ENCODE measurements around the gene LDLRAD4. TPM values are rescaled to one million over a fixed set of nuclear protein-coding genes. Genes with fewer than 3 reads are reported as not detected.

The LDLRAD4 gene
- total and polyA plus RNA-seq, 2 donors (not counting 1 experiment from before 2014, with no cell fraction given): 13.9 to 35.7 TPM

DNA sequence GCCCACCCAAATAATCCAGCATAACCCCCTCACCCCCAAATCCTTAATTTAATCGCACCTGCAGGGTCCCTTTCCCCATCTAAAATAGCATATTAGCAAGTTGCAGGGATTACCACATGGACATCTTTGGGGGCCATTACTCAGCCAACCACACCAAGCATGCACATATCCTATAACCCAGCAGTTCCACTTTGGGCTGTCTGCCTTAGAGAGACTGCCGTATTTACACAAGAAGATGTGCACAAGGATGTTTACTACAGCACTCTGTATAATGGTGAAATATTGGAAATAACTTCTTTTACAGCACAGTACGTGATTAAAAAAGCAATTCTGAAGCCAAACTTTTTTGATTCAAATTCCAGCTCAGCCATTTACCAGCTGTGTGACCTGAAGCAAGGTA lies 17.3 kb upstream of the LDLRAD4 start:
- Histone ChIP-seq H3K27ac (ENCODE audit: low read length in 2 of 2) (no peak overlapping the region), H3K27me3 (replicated peaks in 1 of 4; ENCODE audit: control extremely low read depth in 1 of 4, control insufficient read depth in 3 of 4, insufficient read depth in 4 of 4, low read length in 3 of 4) (peaks cover 0 to 5% (median 0%) of the 10 kb centered on the region in 4 experiments), H3K36me3 (replicated peaks in 1 of 2; ENCODE audit: control extremely low read depth in 1 of 2, control insufficient read depth in 1 of 2, extremely low read depth in 1 of 2, insufficient read depth in 2 of 2, low read length in 1 of 2) (no peaks in the 10 kb centered on the region), H3K4me2 (replicated peaks; ENCODE audit: low read depth, low read length, poor library complexity, severe bottlenecking) (no peak overlapping the region), H2AFZ (ENCODE audit: insufficient read depth, low read depth, low read length, poor library complexity, severe bottlenecking) (no peak overlapping the region), H3K9ac (ENCODE audit: low read length) (no peak overlapping the region), H3K4me3 (ENCODE audit: control extremely low read depth in 1 of 5, extremely low read depth in 1 of 5, insufficient read depth in 1 of 5, low read depth in 2 of 5, low read length in 4 of 5) (no peak overlapping the region), H3K9me3 (ENCODE audit: control extremely low read depth in 1 of 3, control insufficient read depth in 2 of 3, insufficient read depth in 1 of 3, low read length in 2 of 3) (peaks cover 6 to 18% (median 9%) of the 10 kb centered on the region in 3 donors), H3K4me1 (ENCODE audit: control insufficient read depth in 2 of 2, insufficient read depth in 2 of 2, low read length in 2 of 2) (no peaks in the 10 kb centered on the region), H3K79me2 (ENCODE audit: control insufficient read depth, insufficient read depth, low read length) (no peaks in the 10 kb centered on the region), H4K20me1 (ENCODE audit: control insufficient read depth, insufficient read depth, low read length, poor library complexity, severe bottlenecking) (no peaks in the 10 kb centered on the region)
- ChIA-PET POLR2A (no interaction called here), CTCF (no interaction called here)
- no peak overlapping the region for H3K4me3 Mint-ChIP-seq
- no peak overlapping the region for H3K27ac Mint-ChIP-seq
- H3K4me1 Mint-ChIP-seq: no peaks in the 10 kb centered on the region
- H3K9me3 Mint-ChIP-seq (ENCODE audit: insufficient read depth): peaks cover 12% of the 10 kb centered on the region
- ATAC-seq (ENCODE audit: low read depth) (no peak), DNase-seq (no peak)
- H3K27me3 Mint-ChIP-seq: peaks cover 38% of the 10 kb centered on the region
- TF ChIP-seq EZH2 (IDR thresholded peaks at IDR 0.05; ENCODE audit: borderline replicate concordance, insufficient read depth, low read depth, low read length, poor library complexity, severe bottlenecking): no peak
- TF ChIP-seq, protein P1, sequence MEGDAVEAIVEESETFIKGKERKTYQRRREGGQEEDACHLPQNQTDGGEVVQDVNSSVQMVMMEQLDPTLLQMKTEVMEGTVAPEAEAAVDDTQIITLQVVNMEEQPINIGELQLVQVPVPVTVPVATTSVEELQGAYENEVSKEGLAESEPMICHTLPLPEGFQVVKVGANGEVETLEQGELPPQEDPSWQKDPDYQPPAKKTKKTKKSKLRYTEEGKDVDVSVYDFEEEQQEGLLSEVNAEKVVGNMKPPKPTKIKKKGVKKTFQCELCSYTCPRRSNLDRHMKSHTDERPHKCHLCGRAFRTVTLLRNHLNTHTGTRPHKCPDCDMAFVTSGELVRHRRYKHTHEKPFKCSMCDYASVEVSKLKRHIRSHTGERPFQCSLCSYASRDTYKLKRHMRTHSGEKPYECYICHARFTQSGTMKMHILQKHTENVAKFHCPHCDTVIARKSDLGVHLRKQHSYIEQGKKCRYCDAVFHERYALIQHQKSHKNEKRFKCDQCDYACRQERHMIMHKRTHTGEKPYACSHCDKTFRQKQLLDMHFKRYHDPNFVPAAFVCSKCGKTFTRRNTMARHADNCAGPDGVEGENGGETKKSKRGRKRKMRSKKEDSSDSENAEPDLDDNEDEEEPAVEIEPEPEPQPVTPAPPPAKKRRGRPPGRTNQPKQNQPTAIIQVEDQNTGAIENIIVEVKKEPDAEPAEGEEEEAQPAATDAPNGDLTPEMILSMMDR (IDR thresholded peaks at IDR 0.05): no peak
- WGBS (ENCODE audit: insufficient coverage): 100% methylated on average over 1 of the region's 3 CpGs
- intact Hi-C loops (cut with micrococcal nuclease): no loop called here

DNA sequence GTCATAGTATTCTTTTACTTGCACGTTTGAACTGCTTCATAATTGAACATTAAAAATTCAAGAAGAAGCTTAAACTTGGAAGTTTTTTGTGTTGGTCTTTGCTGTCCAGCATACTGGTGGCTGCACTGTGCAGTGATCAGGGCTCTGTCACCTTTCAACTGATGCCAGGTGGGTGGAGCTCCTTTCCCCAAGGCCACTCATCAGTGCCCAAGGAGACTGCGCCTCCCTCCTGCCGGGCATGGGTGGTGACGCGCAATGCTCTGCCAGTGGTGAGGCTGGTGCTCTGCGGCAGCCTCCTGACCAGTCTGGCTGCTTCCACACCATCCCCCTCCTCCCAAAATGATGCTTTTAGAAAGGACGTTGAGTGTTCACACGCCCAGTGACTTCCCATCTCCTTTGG lies 16.0 kb upstream of the LDLRAD4 start:
- no peak for DNase-seq
- H3K27me3 ChIP-seq (replicated peaks in 1 of 4; ENCODE audit: control extremely low read depth in 1 of 4, control insufficient read depth in 3 of 4, insufficient read depth in 4 of 4, low read length in 3 of 4): peaks cover 0 to 9% (median 0%) of the 10 kb centered on the region in 4 experiments
- no peak overlapping the region for H2AFZ ChIP-seq (ENCODE audit: insufficient read depth, low read depth, low read length, poor library complexity, severe bottlenecking)
- no peak overlapping the region for H3K27ac ChIP-seq (ENCODE audit: low read length in 2 of 2)
- H3K9me3 Mint-ChIP-seq (ENCODE audit: insufficient read depth): peaks cover 12% of the 10 kb centered on the region
- H3K79me2 ChIP-seq (ENCODE audit: control insufficient read depth, insufficient read depth, low read length): no peaks in the 10 kb centered on the region
- H3K27me3 Mint-ChIP-seq: peaks cover 46% of the 10 kb centered on the region
- WGBS (ENCODE audit: insufficient coverage): over 99% methylated on average over 7 of the region's 8 CpGs
- no peak for TF ChIP-seq EZH2 (IDR thresholded peaks at IDR 0.05; ENCODE audit: borderline replicate concordance, insufficient read depth, low read depth, low read length, poor library complexity, severe bottlenecking)
- TF ChIP-seq, protein P1 (IDR thresholded peaks at IDR 0.05): no peak
- no peaks in the 10 kb centered on the region for H3K4me1 ChIP-seq (ENCODE audit: control insufficient read depth in 2 of 2, insufficient read depth in 2 of 2, low read length in 2 of 2)
- no peak overlapping the region for H3K27ac Mint-ChIP-seq
- H3K4me3 Mint-ChIP-seq: no peak overlapping the region
- H3K4me1 Mint-ChIP-seq: no peaks in the 10 kb centered on the region
- peaks cover 6 to 18% (median 9%) of the 10 kb centered on the region in 3 donors for H3K9me3 ChIP-seq (ENCODE audit: control extremely low read depth in 1 of 3, control insufficient read depth in 2 of 3, insufficient read depth in 1 of 3, low read length in 2 of 3)
- H3K9ac ChIP-seq (ENCODE audit: low read length): no peak overlapping the region
- CTCF ChIA-PET: no interaction called here
- no peak for ATAC-seq (ENCODE audit: low read depth)
- no peaks in the 10 kb centered on the region for H3K36me3 ChIP-seq (replicated peaks in 1 of 2; ENCODE audit: control extremely low read depth in 1 of 2, control insufficient read depth in 1 of 2, extremely low read depth in 1 of 2, insufficient read depth in 2 of 2, low read length in 1 of 2)
- H3K4me3 ChIP-seq (ENCODE audit: control extremely low read depth in 1 of 5, extremely low read depth in 1 of 5, insufficient read depth in 1 of 5, low read depth in 2 of 5, low read length in 4 of 5): no peak overlapping the region
- H3K4me2 ChIP-seq (replicated peaks; ENCODE audit: low read depth, low read length, poor library complexity, severe bottlenecking): no peak overlapping the region
- POLR2A ChIA-PET: no interaction called here
- intact Hi-C loops (cut with micrococcal nuclease): no loop called here
- H4K20me1 ChIP-seq (ENCODE audit: control insufficient read depth, insufficient read depth, low read length, poor library complexity, severe bottlenecking): no peaks in the 10 kb centered on the region
